Right ventricle myocardium superior (tissue), 1 donor: ENCODE data around the gene CLCA2. TPM values are rescaled to one million over a fixed set of nuclear protein-coding genes. Genes with fewer than 3 reads are reported as not detected.

Experiments
- ATAC-seq: fragments of 200-7000 bp; cut with Tn5 transposase; one replicate; pipeline ENCODE4 v1.9.1; 2020; ENCODE audit warnings: mild to moderate bottlenecking; ENCODE audit not compliant: poor library complexity
- DNase-seq: peaks from one replicate; pipeline ENCODE4 v3.0.0-alpha.2; 2020
- intact Hi-C: fragments of 100-400 bp; cut with DNase I; formaldehyde crosslinking; loops from one replicate; pipeline ENCODE4 v1.11.2; 2022
- long read RNA-seq: library from polyadenylated mRNA; unstranded; transcript quantifications from one replicate; pipeline ENCODE4 v2.0.0, GENCODE V29; 2021
- total RNA-seq: library from RNA; stranded (reverse); fragmentation: NEBNext Ultra II Directional; extraction: Animal tissue kit (Norgen Biotek cat#: 25700); gene quantifications from one replicate; pipeline ENCODE4 v1.2.1, GENCODE V29; 2021
- donor health status: DM: no; HTN: yes; CAD: no; lungs with severe emphysema.

CLCA2 gene
- not detected for total RNA-seq
- long read RNA-seq, result 0 reads

- ATAC-seq (no peak), DNase-seq (no peak)
- intact Hi-C loops, result no loop called here
Measured at GRCh38 chr1:86423873-86424272, at the start of gene CLCA2. CLCA2 (plus strand) TSS chr1:86424171; CDS start chr1:86424248, 77 bp downstream.

GRCh38 chr1:86375688-86376087 is 48.3 kb upstream of the CLCA2 start:
- no peak for ATAC-seq
- intact Hi-C loops, result loop anchor here (10.0 kb wide), 1 partner anchor 129 kb away; no protein-coding TSS in a partner anchor
- DNase-seq, result no peak

- intact Hi-C loops, result loop anchor here (10.0 kb wide), 1 partner anchor 127 kb away; no protein-coding TSS in a partner anchor
- DNase-seq (no peak), ATAC-seq (no peak)
Measured at GRCh38 chr1:86377341-86377740, 46.6 kb upstream of the CLCA2 start.

GRCh38 chr1:86378813-86379212 is 45.2 kb upstream of the CLCA2 start:
- DNase-seq, result no peak
- ATAC-seq, result no peak
- intact Hi-C loops, result loop anchor here (10.0 kb wide), 1 partner anchor 126 kb away; no protein-coding TSS in a partner anchor

- intact Hi-C loops, result loop anchor here (10.0 kb wide), 1 partner anchor 94 kb away; no protein-coding TSS in a partner anchor
- ATAC-seq, result peak; percentile 80
- no peak for DNase-seq
Measured at GRCh38 chr1:86380257-86380861, 43.6 kb upstream of the CLCA2 start.

GRCh38 chr1:86381223-86381622 is 42.7 kb upstream of the CLCA2 start:
- no peak for DNase-seq
- intact Hi-C loops, result loop anchor here (10.0 kb wide), 1 partner anchor 94 kb away; no protein-coding TSS in a partner anchor
- ATAC-seq, result no peak

GRCh38 chr1:86382878-86383277 is 41.1 kb upstream of the CLCA2 start:
- intact Hi-C loops, result loop anchor here (10.0 kb wide), 1 partner anchor 92 kb away; no protein-coding TSS in a partner anchor
- no peak for DNase-seq
- ATAC-seq, result no peak

GRCh38 chr1:86387916-86388627 is 35.9 kb upstream of the CLCA2 start:
- ATAC-seq (no peak), DNase-seq (no peak)
- intact Hi-C loops, result loop anchor here (10.0 kb wide), 1 partner anchor 87 kb away; no protein-coding TSS in a partner anchor

- DNase-seq (no peak), ATAC-seq (no peak)
- intact Hi-C loops, result loop anchor here (10.0 kb wide), 1 partner anchor 86 kb away; no protein-coding TSS in a partner anchor
Measured at GRCh38 chr1:86388777-86389176, 35.2 kb upstream of the CLCA2 start.

GRCh38 chr1:86389307-86389706 is 34.7 kb upstream of the CLCA2 start:
- ATAC-seq, result no peak
- intact Hi-C loops, result loop anchor here (10.0 kb wide), 1 partner anchor 85 kb away; no protein-coding TSS in a partner anchor
- no peak for DNase-seq

GRCh38 chr1:86394416-86394815 is 29.6 kb upstream of the CLCA2 start:
- intact Hi-C loops, result no loop called here
- ATAC-seq (no peak), DNase-seq (no peak)

GRCh38 chr1:86395751-86396497 is 28.0 kb upstream of the CLCA2 start, which contains the start of gene ODF2L:
ODF2L (minus strand) TSS chr1:86396323; CDS start chr1:86387027, 9,296 bp downstream.
- DNase-seq, result peak; percentile 94
- peak; percentile 100 for ATAC-seq
- intact Hi-C loops, result no loop called here

GRCh38 chr1:86396498-86396890 is 27.5 kb upstream of the CLCA2 start:
- no peak for ATAC-seq
- intact Hi-C loops, result no loop called here

GRCh38 chr1:86409416-86410021 is 14.5 kb upstream of the CLCA2 start:
- no peak for ATAC-seq
- intact Hi-C loops, result no loop called here
- no peak for DNase-seq

More at GRCh38 chr1:86396498-86396890, 27.5 kb upstream of the CLCA2 start:
- no peak for DNase-seq

GRCh38 chr1:86410879-86411278 is 13.1 kb upstream of the CLCA2 start:
- no peak for DNase-seq
- intact Hi-C loops, result no loop called here
- no peak for ATAC-seq

GRCh38 chr1:86416343-86416742 is 7.6 kb upstream of the CLCA2 start:
- intact Hi-C loops, result no loop called here
- DNase-seq (no peak), ATAC-seq (no peak)

- DNase-seq (no peak), ATAC-seq (no peak)
- intact Hi-C loops, result no loop called here
Measured at GRCh38 chr1:86419277-86419903, 4.6 kb upstream of the CLCA2 start.

- intact Hi-C loops, result no loop called here
- ATAC-seq, result no peak
- no peak for DNase-seq
Measured at GRCh38 chr1:86421601-86422280, 2.2 kb upstream of the CLCA2 start.
